GM18526 (cell line): ENCODE data around the gene XRCC5.

Experiments used
- POLR2A ChIP-seq: IDR thresholded peaks from 3 replicates; pipeline ENCODE4 v1.6.1; 2011; ENCODE audit not compliant: insufficient read length; ENCODE audit errors: extremely low read depth

XRCC5 gene

GRCh38 chr2:216189410-216189809 lies 80.3 kb downstream of the XRCC5 start:
- TF ChIP-seq POLR2A: no peak

- TF ChIP-seq POLR2A: no peak
Measured at GRCh38 chr2:216192181-216192580, 83.0 kb downstream of the XRCC5 start.

GRCh38 chr2:216192931-216193330 lies 83.8 kb downstream of the XRCC5 start:
- TF ChIP-seq POLR2A: no peak

- TF ChIP-seq POLR2A: no peak
Measured at GRCh38 chr2:216194013-216194412, 84.9 kb downstream of the XRCC5 start.

GRCh38 chr2:216194561-216194960 lies 85.4 kb downstream of the XRCC5 start:
- TF ChIP-seq POLR2A: no peak

- no peak for TF ChIP-seq POLR2A
Measured at GRCh38 chr2:216195565-216196029, 86.4 kb downstream of the XRCC5 start.

- TF ChIP-seq POLR2A: no peak
Measured at GRCh38 chr2:216201692-216202306, 92.7 kb downstream of the XRCC5 start.

GRCh38 chr2:216202626-216203250 lies 93.6 kb downstream of the XRCC5 start:
- no peak for TF ChIP-seq POLR2A

- no peak for TF ChIP-seq POLR2A
Measured at GRCh38 chr2:216205486-216205885, 96.3 kb downstream of the XRCC5 start.

GRCh38 chr2:216206041-216206703 lies 97.0 kb downstream of the XRCC5 start:
- TF ChIP-seq POLR2A: no peak

GRCh38 chr2:216206821-216207220 lies 97.7 kb downstream of the XRCC5 start:
- no peak for TF ChIP-seq POLR2A

GRCh38 chr2:216210701-216211540 lies 101.8 kb downstream of the XRCC5 start:
- TF ChIP-seq POLR2A: no peak

- no peak for TF ChIP-seq POLR2A
Measured at GRCh38 chr2:216211614-216212145, 102.5 kb downstream of the XRCC5 start.

- no peak for TF ChIP-seq POLR2A
Measured at GRCh38 chr2:216214768-216215167, 105.6 kb downstream of the XRCC5 start.
